ENCODE results near the gene LIMK1.

LIMK1 gene

DNA sequence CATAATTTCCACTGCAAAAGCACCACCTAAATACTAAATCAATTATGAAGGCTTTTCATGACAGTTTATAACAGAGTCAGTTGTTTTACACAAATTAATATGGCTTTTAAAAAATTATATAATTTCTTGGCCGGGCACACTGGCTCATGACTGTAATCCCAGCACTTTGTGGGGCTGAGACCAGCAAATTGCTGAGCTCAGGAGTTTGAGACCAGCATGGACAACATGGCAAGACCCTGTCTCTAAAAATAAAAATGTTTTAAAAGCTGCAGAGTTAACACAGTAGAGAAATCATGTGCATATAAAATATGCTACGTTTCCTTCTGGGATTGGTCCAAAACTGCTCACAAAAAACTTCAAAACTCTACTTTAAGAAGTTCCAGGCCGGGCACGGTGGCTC, 46.9 kb downstream of the LIMK1 start:
- Histone ChIP-seq H3K27ac (ENCODE audit: low read length) (no peak overlapping the region), H3K4me1 (ENCODE audit: control insufficient read depth, insufficient read depth, low read length) (no peaks in the 10 kb centered on the region), H3K27me3 (ENCODE audit: control insufficient read depth in 1 of 2, insufficient read depth in 2 of 2, low read length in 2 of 2) (no peaks in the 10 kb centered on the region), H3K9ac (ENCODE audit: low read length in 2 of 2) (no peak overlapping the region), H3K9me3 (ENCODE audit: control insufficient read depth in 2 of 2, low read length in 2 of 2) (no peaks in the 10 kb centered on the region), H3K4me3 (ENCODE audit: low read length in 2 of 2) (no peak overlapping the region), H3K36me3 (ENCODE audit: control insufficient read depth in 2 of 2, insufficient read depth in 2 of 2, low read length in 2 of 2) (no peaks in the 10 kb centered on the region)

DNA sequence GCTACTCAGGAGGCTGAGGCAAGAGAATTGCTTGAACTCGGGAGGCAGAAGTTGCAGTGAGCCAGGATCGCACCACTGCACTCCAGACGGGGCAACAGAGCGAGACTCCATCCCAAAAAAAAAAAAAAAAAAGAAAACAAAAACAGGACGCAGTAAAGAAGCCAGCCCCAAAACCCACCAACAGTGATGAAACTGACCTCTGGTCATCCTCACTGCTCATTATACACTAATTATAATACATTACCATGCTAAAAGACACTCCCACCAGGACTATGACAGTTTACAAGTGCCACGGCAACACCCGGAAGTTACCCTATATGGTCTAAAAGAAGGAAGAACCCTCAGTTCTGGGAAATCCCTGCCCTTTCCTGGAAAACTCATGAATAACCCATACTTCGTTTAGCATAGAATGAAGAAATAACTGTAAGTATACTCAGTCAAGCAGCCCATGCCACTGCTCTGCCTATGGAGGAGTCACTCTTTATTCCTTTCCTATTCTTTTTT, 50.6 kb downstream of the LIMK1 start:
- Histone ChIP-seq H3K27me3 (ENCODE audit: control insufficient read depth in 1 of 2, insufficient read depth in 2 of 2, low read length in 2 of 2) (no peaks in the 10 kb centered on the region), H3K9ac (ENCODE audit: low read length in 2 of 2) (no peak overlapping the region), H3K36me3 (ENCODE audit: control insufficient read depth in 2 of 2, insufficient read depth in 2 of 2, low read length in 2 of 2) (no peaks in the 10 kb centered on the region)

DNA sequence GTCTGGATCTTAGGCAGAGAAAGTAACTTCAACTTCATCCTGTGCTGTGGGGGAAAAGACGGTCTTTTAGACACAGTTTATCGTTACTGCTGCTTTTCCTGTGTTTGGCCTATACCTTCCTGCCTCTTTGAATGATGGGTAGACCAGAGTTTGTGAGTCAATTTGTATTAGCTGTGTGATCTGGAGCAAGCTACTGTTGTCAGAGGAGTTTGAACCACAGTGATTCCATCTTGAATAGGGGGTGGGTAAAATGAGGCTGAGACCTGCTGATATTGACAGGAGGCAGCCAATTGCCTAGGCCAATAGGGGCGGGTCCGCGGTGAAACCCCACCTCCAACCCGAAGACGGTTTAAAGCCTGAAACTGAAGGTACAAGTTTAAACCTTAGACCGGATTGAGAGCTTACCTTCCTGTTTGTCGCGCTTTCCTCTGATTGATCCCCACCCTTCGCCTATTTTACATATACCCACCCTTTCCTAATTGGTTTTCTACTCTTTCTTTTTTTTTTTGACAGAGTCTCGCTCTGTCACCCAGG, 54.8 kb downstream of the LIMK1 start:
- Histone ChIP-seq H3K9ac (ENCODE audit: low read length in 2 of 2) (no peak overlapping the region), H3K36me3 (ENCODE audit: control insufficient read depth in 2 of 2, insufficient read depth in 2 of 2, low read length in 2 of 2) (no peaks in the 10 kb centered on the region), H3K27me3 (ENCODE audit: control insufficient read depth in 1 of 2, insufficient read depth in 2 of 2, low read length in 2 of 2) (no peaks in the 10 kb centered on the region), H3K27ac (ENCODE audit: low read length) (no peak overlapping the region), H3K9me3 (ENCODE audit: control insufficient read depth in 2 of 2, low read length in 2 of 2) (no peaks in the 10 kb centered on the region), H3K4me3 (ENCODE audit: low read length in 2 of 2) (no peak overlapping the region), H3K4me1 (ENCODE audit: control insufficient read depth, insufficient read depth, low read length) (no peaks in the 10 kb centered on the region)

More for the DNA sequence above, 50.6 kb downstream of the LIMK1 start:
- Histone ChIP-seq H3K9me3 (ENCODE audit: control insufficient read depth in 2 of 2, low read length in 2 of 2) (no peaks in the 10 kb centered on the region), H3K27ac (ENCODE audit: low read length) (no peak overlapping the region), H3K4me1 (ENCODE audit: control insufficient read depth, insufficient read depth, low read length) (no peaks in the 10 kb centered on the region), H3K4me3 (ENCODE audit: low read length in 2 of 2) (no peak overlapping the region)

DNA sequence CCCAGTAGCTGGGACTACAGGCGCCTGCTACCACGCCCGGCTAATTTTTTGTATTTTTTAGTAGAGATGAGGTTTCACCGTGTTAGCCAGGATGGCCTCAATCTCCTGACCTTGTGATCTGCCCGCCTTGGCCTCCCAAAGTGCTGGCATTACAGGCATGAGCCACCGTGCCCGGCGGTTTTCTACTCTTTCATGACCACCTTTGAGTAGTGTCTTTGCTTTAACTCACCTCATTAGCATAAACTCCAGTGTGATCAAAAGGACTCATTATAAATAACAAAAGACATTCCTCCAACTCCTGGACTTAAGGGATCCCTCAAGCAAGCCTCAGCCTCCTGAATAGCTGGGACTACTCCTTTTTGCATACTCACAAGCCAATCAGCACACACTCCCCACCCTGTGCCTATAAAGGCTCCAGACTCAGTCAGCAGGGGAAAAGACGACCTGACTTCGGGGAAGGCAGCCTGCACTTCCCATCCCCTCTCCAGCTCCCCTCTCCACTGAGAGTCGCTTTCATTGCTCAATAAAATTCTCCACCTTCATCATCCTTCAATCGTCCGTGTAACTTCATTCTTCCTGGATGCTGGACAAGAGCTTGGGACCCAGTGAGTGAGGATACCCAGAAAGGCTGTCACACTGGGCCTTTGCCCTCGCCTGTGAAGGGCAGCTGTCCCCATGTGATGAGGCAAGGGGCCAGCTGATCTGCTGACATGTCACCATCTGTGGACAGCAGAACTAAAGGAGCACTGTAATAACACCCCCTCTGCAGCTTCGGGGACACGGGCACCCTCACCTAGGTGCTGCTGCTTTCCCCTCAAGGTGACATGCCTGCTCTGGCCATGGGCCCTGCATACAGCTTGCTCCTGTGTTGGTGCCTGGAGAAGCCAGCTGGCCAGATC, 55.6 kb downstream of the LIMK1 start:
- H3K9ac ChIP-seq (ENCODE audit: low read length in 2 of 2) = no peak overlapping the region
- no peaks in the 10 kb centered on the region for H3K9me3 ChIP-seq (ENCODE audit: control insufficient read depth in 2 of 2, low read length in 2 of 2)
- H3K27ac ChIP-seq (ENCODE audit: low read length) = no peak overlapping the region
- H3K36me3 ChIP-seq (ENCODE audit: control insufficient read depth in 2 of 2, insufficient read depth in 2 of 2, low read length in 2 of 2) = no peaks in the 10 kb centered on the region
- no peaks in the 10 kb centered on the region for H3K4me1 ChIP-seq (ENCODE audit: control insufficient read depth, insufficient read depth, low read length)
- no peak overlapping the region for H3K4me3 ChIP-seq (ENCODE audit: low read length in 2 of 2)
- no peaks in the 10 kb centered on the region for H3K27me3 ChIP-seq (ENCODE audit: control insufficient read depth in 1 of 2, insufficient read depth in 2 of 2, low read length in 2 of 2)

DNA sequence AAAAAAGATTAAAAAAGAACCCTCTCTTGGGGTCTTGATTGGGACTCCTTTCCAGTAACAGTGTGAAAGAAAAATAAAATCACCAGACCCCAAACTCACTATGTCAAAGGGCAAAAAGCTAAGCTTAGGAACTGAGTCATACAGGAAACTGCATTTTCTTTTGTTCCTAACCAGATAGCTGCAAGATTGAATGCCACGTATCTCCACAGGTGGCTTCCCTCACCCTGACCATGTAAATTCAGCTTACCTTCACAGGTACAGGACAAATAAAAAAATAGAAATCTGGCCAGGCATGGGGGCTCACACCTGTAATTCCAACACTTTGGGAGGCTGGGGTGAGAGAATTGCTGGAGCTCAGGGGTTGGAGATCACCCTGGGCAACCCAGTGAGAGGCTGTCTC, 58.1 kb downstream of the LIMK1 start:
- Histone ChIP-seq H3K4me3 (ENCODE audit: low read length in 2 of 2) (no peak overlapping the region), H3K9me3 (ENCODE audit: control insufficient read depth in 2 of 2, low read length in 2 of 2) (peaks cover 0 to 2% of the 10 kb centered on the region in 2 donors), H3K9ac (ENCODE audit: low read length in 2 of 2) (no peak overlapping the region), H3K4me1 (ENCODE audit: control insufficient read depth, insufficient read depth, low read length) (no peaks in the 10 kb centered on the region), H3K36me3 (ENCODE audit: control insufficient read depth in 2 of 2, insufficient read depth in 2 of 2, low read length in 2 of 2) (no peaks in the 10 kb centered on the region), H3K27ac (ENCODE audit: low read length) (no peak overlapping the region), H3K27me3 (ENCODE audit: control insufficient read depth in 1 of 2, insufficient read depth in 2 of 2, low read length in 2 of 2) (no peaks in the 10 kb centered on the region)

DNA sequence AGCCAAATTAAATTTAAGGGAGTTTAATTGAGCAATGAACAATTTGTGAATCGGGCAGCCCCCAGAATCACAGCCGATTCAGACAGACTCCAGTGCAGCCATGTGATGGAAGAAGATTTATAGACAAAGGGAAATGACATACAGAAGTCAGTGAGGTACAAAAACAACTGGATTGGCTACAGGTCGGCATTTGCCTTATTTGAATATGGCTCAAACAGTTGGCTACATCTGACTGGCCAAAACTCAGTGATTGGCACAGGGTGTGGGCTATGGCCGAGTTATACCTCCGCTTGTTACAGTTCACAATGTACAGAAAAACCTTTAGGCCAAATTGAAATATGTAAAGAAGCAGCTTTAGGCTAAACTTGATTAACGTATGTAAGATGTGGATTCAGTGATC, 59.8 kb downstream of the LIMK1 start:
- no peaks in the 10 kb centered on the region for H3K27me3 ChIP-seq (ENCODE audit: control insufficient read depth in 1 of 2, insufficient read depth in 2 of 2, low read length in 2 of 2)
- H3K4me1 ChIP-seq (ENCODE audit: control insufficient read depth, insufficient read depth, low read length) = no peaks in the 10 kb centered on the region
- H3K9me3 ChIP-seq (ENCODE audit: control insufficient read depth in 2 of 2, low read length in 2 of 2) = peaks cover 0 to 2% of the 10 kb centered on the region in 2 donors

DNA sequence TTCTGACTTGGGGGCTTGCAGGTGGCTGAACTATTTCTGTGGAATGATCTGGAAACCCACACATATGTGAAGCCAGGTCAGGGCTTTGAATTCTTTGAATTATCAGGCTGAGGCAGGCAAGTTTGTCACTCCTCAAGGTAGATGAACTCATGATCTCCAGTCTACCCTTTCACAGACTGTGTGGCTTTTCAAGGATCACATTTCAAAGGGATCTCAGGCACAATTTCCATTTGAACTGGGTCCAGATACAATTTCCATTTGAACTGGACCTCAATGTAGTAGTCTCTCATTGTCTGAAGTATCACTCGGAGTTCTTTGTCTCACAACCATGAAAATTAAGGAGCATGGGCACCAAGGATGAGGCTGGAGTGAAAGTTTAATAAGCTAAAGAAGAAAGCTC, 64.9 kb downstream of the LIMK1 start:
- H3K36me3 ChIP-seq (ENCODE audit: control insufficient read depth in 2 of 2, insufficient read depth in 2 of 2, low read length in 2 of 2) = no peaks in the 10 kb centered on the region
- no peaks in the 10 kb centered on the region for H3K27me3 ChIP-seq (ENCODE audit: control insufficient read depth in 1 of 2, insufficient read depth in 2 of 2, low read length in 2 of 2)
- no peak overlapping the region for H3K9ac ChIP-seq (ENCODE audit: low read length in 2 of 2)
- peaks cover 0 to 2% of the 10 kb centered on the region in 2 donors for H3K9me3 ChIP-seq (ENCODE audit: control insufficient read depth in 2 of 2, low read length in 2 of 2)
- no peaks in the 10 kb centered on the region for H3K4me1 ChIP-seq (ENCODE audit: control insufficient read depth, insufficient read depth, low read length)
- H3K4me3 ChIP-seq (ENCODE audit: low read length in 2 of 2) = no peak overlapping the region
- no peak overlapping the region for H3K27ac ChIP-seq (ENCODE audit: low read length)

More for the DNA sequence above, 59.8 kb downstream of the LIMK1 start:
- H3K27ac ChIP-seq (ENCODE audit: low read length) = no peak overlapping the region
- H3K9ac ChIP-seq (ENCODE audit: low read length in 2 of 2) = no peak overlapping the region
- H3K36me3 ChIP-seq (ENCODE audit: control insufficient read depth in 2 of 2, insufficient read depth in 2 of 2, low read length in 2 of 2) = no peaks in the 10 kb centered on the region
- H3K4me3 ChIP-seq (ENCODE audit: low read length in 2 of 2) = no peak overlapping the region

DNA sequence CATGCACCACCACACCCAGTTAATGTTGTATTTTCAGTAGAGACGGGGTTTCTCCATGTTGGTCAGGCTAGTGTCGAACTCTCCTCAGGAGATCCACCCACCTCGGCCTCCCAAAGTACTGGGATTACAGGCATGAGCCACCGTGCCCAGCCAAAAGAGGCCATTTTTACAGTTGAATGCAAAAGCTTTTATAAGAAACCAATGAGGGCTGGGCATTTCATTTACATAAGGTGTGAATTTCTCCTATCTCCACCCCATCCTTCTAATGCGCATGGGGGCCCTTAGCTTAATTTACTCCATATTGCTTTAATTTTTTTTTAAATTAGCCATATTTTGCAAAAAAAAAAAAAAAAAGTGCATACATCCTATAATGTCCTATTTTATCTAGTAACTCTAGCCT, 65.5 kb downstream of the LIMK1 start:
- Histone ChIP-seq H3K36me3 (ENCODE audit: control insufficient read depth in 2 of 2, insufficient read depth in 2 of 2, low read length in 2 of 2) (no peaks in the 10 kb centered on the region), H3K4me3 (ENCODE audit: low read length in 2 of 2) (no peak overlapping the region), H3K4me1 (ENCODE audit: control insufficient read depth, insufficient read depth, low read length) (no peaks in the 10 kb centered on the region), H3K27me3 (ENCODE audit: control insufficient read depth in 1 of 2, insufficient read depth in 2 of 2, low read length in 2 of 2) (no peaks in the 10 kb centered on the region), H3K9me3 (ENCODE audit: control insufficient read depth in 2 of 2, low read length in 2 of 2) (peaks cover 0 to 2% of the 10 kb centered on the region in 2 donors), H3K27ac (ENCODE audit: low read length) (no peak overlapping the region), H3K9ac (ENCODE audit: low read length in 2 of 2) (no peak overlapping the region)

DNA sequence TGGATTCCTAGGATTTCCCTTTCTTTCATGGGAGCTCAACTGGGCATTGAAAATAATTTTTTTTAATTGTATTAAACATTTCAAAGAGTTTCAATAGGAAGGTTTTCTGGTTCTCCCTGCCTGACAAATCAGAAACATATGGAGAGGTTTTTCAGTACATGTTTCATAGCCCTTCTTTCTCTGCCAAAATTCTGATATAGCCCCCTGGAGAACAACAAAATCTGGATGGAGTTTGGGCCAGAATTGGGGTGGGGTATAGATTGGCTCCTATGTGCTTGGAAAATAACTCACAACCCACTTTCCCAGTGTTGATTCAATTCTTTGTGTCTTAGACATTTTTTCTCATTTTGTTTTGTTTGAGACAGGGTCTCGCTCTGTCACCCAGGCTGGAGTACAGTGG, 66.0 kb downstream of the LIMK1 start:
- no peaks in the 10 kb centered on the region for H3K4me1 ChIP-seq (ENCODE audit: control insufficient read depth, insufficient read depth, low read length)
- no peaks in the 10 kb centered on the region for H3K27me3 ChIP-seq (ENCODE audit: control insufficient read depth in 1 of 2, insufficient read depth in 2 of 2, low read length in 2 of 2)
- H3K9me3 ChIP-seq (ENCODE audit: control insufficient read depth in 2 of 2, low read length in 2 of 2) = peaks cover 0 to 2% of the 10 kb centered on the region in 2 donors
- no peak overlapping the region for H3K27ac ChIP-seq (ENCODE audit: low read length)
- no peaks in the 10 kb centered on the region for H3K36me3 ChIP-seq (ENCODE audit: control insufficient read depth in 2 of 2, insufficient read depth in 2 of 2, low read length in 2 of 2)
- H3K4me3 ChIP-seq (ENCODE audit: low read length in 2 of 2) = no peak overlapping the region
- no peak overlapping the region for H3K9ac ChIP-seq (ENCODE audit: low read length in 2 of 2)

DNA sequence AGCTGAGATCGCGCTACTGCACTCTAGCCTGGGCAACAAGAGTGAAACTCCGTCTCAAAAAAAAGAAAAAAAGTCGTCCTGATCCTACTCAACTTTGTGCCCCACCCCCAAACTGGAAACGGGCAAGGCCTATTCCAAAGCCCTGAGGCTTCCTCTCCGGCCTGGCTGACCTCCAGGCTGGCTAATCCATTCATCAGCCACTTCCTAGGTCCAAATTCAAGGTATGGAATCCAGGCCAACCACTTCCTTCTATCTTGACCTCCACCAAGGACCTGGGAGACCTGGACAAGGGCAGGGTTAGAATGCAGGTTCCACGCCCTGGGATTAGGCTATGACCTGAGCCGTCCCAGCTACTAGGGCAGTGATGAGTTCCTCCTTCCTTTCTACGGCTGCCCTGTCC, 70.1 kb downstream of the LIMK1 start:
- Histone ChIP-seq H3K4me3 (ENCODE audit: low read length in 2 of 2) (no peak overlapping the region), H3K9ac (ENCODE audit: low read length in 2 of 2) (no peak overlapping the region), H3K9me3 (ENCODE audit: control insufficient read depth in 2 of 2, low read length in 2 of 2) (no peaks in the 10 kb centered on the region), H3K36me3 (ENCODE audit: control insufficient read depth in 2 of 2, insufficient read depth in 2 of 2, low read length in 2 of 2) (no peaks in the 10 kb centered on the region), H3K4me1 (ENCODE audit: control insufficient read depth, insufficient read depth, low read length) (no peaks in the 10 kb centered on the region), H3K27ac (ENCODE audit: low read length) (no peak overlapping the region), H3K27me3 (ENCODE audit: control insufficient read depth in 1 of 2, insufficient read depth in 2 of 2, low read length in 2 of 2) (no peaks in the 10 kb centered on the region)

Data from stomach smooth muscle (tissue), 2 donors.